ENCODE measurements around the gene ARL16. TPM values are rescaled to one million over a fixed set of nuclear protein-coding genes. Genes with fewer than 3 reads are reported as not detected.

ARL16 gene
- total RNA-seq, 1 experiment from 2014 or later, result 74.6 TPM

DNA sequence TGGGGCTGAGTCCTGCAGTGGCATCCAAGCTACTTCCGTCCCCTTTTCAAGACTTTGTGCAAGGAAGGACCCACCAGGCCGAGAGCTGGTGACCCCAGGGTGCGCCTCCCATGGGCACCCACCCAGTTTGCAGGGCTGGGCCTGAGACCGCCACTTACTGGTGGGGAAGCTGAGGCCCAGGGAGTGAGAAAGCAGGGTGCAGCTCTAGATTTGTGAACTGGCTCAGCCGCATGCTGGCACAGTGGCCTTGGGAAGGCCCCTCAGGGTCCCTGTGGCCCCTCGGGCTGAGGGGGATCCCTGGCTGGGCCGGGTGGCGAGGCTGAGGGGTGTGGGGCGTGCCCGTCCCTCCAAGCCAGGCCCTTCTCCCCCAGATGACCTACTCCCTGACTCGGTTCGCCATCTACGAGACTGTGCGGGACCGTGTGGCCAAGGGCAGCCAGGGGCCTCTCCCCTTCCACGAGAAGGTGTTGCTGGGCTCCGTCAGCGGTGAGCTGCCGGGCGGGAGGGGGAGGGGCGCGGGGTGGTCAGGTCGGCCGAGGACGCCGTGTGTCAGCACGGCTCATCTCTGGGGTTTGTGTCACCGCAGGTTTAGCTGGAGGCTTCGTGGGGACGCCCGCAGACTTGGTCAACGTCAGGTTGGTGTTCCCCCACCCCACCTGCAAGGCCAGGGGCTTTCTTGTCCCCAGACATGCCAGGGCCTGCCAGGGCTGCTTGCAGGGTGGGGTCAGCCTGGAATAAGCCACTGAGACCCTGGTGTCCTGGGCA lies 31.7 kb upstream of the ARL16 start:
- DNase-seq, result no peak

DNA sequence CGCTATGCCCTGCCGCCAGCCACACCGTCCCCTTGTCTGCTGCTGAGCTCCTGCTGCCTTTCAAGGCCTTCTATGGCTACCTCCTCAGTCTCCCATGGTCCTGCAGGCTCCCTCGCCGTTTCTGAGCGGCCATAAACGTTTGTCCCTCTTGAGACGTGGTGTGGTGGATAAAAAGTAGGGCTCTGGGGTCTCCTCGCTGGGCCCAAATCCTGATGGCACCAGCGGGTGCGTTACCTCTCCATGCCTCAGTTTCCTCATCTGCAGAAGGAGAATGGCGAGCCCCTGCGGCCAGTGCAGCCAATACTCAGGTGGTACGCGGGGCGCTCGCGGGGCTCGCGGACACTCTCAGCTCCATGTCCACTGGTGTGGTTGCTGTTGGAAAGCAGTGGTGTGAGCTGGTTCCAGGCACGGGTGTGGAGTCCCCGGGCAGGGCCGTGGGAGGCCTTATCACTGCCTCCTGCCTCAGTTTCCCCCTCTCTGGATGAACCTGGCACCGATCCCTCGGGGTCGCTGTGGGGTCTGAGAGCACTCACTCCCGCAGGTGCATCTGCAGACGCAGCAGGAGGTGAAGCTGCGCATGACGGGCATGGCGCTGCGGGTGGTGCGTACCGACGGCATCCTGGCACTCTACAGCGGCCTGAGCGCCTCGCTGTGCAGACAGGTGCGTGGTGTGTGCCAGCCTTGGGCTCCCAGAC lies 31.0 kb upstream of the ARL16 start:
- Histone ChIP-seq H3K4me3 (ENCODE audit: insufficient read depth, low read depth, low read length) (no peak overlapping the region), H3K36me3 (replicated peaks; ENCODE audit: control insufficient read depth, insufficient read depth, low read length) (peaks cover 1% of the 10 kb centered on the region)

More for the DNA sequence above, 31.7 kb upstream of the ARL16 start:
- H3K4me3 ChIP-seq (ENCODE audit: insufficient read depth, low read depth, low read length), result no peak overlapping the region
- H3K27me3 ChIP-seq (ENCODE audit: control insufficient read depth, insufficient read depth, low read length), result peaks cover 1% of the 10 kb centered on the region; the same call in 1 of the 2 replicates
- H3K36me3 ChIP-seq (replicated peaks; ENCODE audit: control insufficient read depth, insufficient read depth, low read length), result peaks cover 1% of the 10 kb centered on the region

DNA sequence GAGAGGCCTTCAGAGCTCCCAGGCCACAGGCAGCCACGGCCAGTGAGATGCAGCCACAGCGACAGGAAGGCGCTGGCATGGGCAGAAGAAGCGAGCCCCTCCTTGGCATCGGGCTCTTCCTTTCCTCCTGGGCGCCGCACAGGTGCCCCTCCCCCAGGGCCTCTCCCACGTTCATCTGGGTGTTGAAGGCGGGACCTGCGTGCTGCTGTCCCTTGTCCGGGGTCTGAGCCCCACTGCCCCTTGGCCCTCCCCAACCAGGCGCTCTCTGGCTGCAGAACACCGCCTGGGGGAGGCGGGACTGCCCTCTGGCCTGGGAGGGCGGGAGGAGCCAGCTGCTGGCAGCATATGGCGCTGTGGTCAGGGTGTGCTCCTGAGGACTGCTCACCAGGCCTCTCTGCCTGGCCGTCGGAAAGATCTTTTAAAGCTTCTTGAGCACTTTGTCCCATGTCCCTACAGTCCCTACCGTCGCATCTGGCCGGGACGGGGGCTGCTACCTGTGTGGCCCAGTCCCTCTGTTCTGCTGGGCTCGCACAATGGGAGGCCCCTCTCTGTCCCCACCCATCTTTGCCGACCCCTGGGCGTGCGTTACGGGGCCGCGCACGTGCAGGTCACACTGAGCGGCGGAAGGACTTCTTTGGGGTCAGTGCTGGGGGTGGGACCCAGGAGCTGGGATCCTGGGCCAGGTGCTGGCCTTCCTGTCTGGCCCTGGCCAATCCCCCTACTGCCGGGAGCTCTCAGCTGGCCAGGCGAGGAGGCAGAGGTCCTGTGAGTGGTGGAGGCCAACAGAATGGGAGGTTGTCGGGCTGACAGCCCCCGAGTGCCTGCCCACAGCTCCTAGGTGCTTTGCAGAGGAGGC lies 30.2 kb upstream of the ARL16 start:
- no peak for DNase-seq
- Histone ChIP-seq H3K4me3 (ENCODE audit: insufficient read depth, low read depth, low read length) (no peak overlapping the region; the same call in 1 of the 2 replicates), H3K36me3 (replicated peaks; ENCODE audit: control insufficient read depth, insufficient read depth, low read length) (peaks cover 1% of the 10 kb centered on the region), H3K27me3 (ENCODE audit: control insufficient read depth, insufficient read depth, low read length) (peaks cover 1% of the 10 kb centered on the region; the same call in 1 of the 2 replicates)

More for the DNA sequence above, 31.0 kb upstream of the ARL16 start:
- no peak for DNase-seq
- peaks cover 1% of the 10 kb centered on the region; the same call in 1 of the 2 replicates for H3K27me3 ChIP-seq (ENCODE audit: control insufficient read depth, insufficient read depth, low read length)

DNA sequence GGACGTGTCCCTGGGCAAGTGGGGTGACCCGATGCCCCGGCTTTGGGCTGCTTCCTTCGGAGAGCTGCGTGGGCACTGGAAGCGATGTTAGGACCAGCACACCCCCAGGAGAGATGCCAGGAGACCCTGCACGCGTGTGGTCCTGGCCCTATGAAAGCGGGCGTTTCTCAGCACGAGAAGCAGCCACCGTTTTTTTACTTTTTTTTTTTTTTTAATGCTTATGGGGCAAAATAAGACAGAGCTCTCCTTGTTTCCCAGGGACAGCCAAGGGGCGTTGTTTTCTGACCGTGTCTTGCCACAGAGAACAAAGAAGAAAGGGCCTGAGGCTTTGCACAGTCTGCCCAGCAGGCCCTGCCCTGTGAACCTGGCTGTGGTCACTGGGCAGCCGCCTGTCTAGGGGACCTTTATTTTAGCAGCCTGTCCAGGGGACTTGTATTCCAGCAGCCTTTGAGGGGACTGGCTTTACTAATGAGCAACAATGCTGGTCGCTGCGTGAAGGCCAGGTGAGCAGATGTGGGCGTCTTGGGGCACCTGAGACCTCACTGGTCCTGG lies 29.5 kb upstream of the ARL16 start:
- Histone ChIP-seq H3K4me3 (ENCODE audit: insufficient read depth, low read depth, low read length) (peak overlapping the region; percentile 88), H3K36me3 (replicated peaks; ENCODE audit: control insufficient read depth, insufficient read depth, low read length) (peaks cover 1% of the 10 kb centered on the region), H3K27me3 (ENCODE audit: control insufficient read depth, insufficient read depth, low read length) (peaks cover 1% of the 10 kb centered on the region; the same call in 1 of the 2 replicates)
- DNase-seq, result no peak

DNA sequence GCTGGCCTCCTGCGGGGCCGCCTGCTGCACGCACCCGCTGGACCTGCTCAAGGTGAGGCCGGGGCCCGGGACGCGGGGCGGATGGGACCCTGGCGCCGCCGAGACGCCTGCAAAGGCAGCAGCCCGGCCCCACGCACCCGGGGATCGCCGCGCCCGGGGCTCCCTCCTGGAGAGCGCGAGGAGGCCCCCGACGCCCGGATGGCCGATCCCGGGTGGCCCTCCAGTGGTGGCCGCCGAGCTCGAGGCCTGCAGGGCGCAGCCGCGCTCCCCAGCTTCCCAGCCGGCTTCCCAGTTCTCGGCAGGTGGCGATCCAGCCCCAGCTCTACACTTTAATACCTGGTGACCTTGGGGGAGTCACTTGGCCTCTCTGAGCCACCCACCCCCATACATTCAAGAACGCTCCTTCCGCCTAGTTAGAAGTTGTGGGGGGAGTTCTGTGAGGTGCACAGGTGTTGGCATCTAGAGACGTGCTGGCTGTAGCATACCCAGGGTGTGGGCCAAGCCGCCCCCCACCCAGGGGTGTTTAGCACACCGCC lies 28.9 kb upstream of the ARL16 start:
- Histone ChIP-seq H3K36me3 (replicated peaks; ENCODE audit: control insufficient read depth, insufficient read depth, low read length) (peaks cover 1% of the 10 kb centered on the region), H3K27me3 (ENCODE audit: control insufficient read depth, insufficient read depth, low read length) (peaks cover 1% of the 10 kb centered on the region; the same call in 1 of the 2 replicates), H3K4me3 (ENCODE audit: insufficient read depth, low read depth, low read length) (peak overlapping the region; percentile 88)
- peak; percentile 87 for DNase-seq

DNA sequence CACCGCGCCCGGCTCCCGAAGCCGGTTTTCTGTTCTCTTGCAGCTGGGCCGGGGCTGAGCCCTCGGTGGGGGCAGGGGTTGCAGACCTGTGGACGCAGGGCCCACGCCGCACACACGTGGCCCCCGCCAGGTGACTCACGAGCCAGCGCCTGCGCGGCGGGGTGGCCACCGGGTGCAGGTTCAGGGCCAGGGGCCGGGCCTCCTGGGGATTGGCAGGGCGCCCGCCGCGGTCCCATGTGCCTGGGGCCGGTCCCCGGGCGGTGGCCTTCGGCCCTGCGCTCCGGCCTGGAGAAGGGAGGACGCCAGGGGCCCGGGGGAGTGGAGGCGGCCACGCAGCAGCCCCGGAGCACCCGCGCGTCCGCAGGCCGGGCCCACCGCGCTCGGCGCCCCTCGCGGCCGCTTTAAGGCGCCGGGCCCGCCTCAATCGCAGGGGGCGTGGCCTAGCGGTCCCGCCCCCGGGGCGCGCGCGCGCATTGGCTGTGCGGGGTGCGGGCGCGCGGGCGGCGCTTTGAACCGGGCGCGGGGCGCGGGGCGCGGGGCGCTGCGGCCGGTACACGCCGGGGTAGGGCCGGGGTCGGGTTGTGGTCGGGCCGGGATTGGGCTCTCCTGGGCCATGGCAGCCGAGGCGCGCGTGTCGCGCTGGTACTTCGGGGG lies 28.3 kb upstream of the ARL16 start, which contains the start of gene SLC25A10:
SLC25A10 (plus strand) TSS at position 471 of the 654 bp plus-strand sequence; CDS start at position 614, 143 bp downstream.
- Histone ChIP-seq H3K36me3 (replicated peaks; ENCODE audit: control insufficient read depth, insufficient read depth, low read length) (no peaks in the 10 kb centered on the region; the same call in none of the 2 replicates), H3K4me3 (ENCODE audit: insufficient read depth, low read depth, low read length) (peak within 1 kb of the TSS; percentile 88), H3K27me3 (ENCODE audit: control insufficient read depth, insufficient read depth, low read length) (peaks cover 1% of the 10 kb centered on the region; the same call in 1 of the 2 replicates)
- DNase-seq, result peak; percentile 99

DNA sequence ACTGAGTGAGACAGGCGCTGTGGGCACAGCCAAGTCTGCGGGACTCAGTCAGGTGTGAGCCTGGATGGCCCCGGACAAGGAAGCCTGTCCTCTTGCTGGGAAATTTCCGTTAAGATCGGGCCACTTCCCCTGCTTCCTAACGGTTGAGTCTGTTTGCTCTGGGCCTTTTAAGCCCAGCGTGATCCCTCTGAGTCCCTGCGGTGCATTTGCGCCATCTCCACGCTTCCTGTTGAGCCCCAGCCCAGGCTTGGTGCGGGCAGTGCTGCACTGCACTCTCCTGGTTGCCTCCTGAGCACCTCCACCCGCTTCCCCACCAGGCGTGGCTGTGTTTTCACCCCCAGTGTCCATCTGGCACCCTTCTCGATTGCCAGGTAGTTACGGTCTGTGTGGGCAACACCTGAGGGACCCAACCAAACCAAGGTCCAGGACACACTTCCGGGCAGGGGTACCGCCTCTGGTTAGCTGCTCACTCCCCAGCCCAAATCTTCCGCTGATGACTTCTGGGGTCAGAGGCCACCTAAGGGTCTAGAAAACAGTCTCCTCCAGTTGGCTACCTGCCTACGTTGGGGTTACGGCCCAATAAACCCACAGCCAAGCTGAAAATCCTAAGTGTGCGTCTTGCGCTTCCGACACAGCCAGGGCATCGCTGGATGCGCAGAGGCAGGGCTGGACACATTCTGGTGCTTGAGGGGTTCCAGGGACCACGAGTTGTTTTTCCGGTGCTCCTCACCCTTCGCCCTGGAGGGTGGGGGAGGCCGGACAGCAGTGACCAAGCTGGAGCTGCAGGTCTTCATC lies 27.1 kb upstream of the ARL16 start:
- peak overlapping the region; percentile 47 for H3K4me3 ChIP-seq (ENCODE audit: insufficient read depth, low read depth, low read length)
- H3K27me3 ChIP-seq (ENCODE audit: control insufficient read depth, insufficient read depth, low read length), result peaks cover 1% of the 10 kb centered on the region; the same call in 1 of the 2 replicates
- DNase-seq, result no peak
- peaks cover under 1% of the 10 kb centered on the region for H3K36me3 ChIP-seq (replicated peaks; ENCODE audit: control insufficient read depth, insufficient read depth, low read length)

DNA sequence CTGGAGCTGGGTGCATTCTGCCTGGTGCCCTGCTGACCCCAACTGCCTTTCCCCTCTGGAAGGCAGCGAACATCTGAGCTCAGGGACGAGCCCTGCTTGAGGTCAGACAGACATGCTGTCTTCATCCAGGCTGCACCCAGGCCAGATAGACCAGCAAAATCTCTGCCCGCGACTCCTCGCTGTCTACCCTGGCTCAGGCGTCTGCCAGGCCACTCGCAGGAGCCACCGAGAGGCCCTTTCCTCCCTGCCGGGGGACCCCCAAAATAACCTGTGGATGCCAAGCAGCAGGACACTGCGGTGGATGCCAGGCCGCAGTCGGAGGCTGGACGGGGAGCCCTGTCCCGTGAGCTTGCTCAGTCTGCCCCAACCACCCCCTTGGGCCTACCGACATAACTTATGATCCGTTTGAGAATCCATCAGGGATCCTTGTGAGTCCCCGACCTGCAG lies 25.2 kb upstream of the ARL16 start:
- no peak for DNase-seq
- H3K36me3 ChIP-seq (replicated peaks; ENCODE audit: control insufficient read depth, insufficient read depth, low read length), result peaks cover 10% of the 10 kb centered on the region
- H3K27me3 ChIP-seq (ENCODE audit: control insufficient read depth, insufficient read depth, low read length), result peaks cover 1% of the 10 kb centered on the region; the same call in 1 of the 2 replicates
- no peak overlapping the region for H3K4me3 ChIP-seq (ENCODE audit: insufficient read depth, low read depth, low read length)

DNA sequence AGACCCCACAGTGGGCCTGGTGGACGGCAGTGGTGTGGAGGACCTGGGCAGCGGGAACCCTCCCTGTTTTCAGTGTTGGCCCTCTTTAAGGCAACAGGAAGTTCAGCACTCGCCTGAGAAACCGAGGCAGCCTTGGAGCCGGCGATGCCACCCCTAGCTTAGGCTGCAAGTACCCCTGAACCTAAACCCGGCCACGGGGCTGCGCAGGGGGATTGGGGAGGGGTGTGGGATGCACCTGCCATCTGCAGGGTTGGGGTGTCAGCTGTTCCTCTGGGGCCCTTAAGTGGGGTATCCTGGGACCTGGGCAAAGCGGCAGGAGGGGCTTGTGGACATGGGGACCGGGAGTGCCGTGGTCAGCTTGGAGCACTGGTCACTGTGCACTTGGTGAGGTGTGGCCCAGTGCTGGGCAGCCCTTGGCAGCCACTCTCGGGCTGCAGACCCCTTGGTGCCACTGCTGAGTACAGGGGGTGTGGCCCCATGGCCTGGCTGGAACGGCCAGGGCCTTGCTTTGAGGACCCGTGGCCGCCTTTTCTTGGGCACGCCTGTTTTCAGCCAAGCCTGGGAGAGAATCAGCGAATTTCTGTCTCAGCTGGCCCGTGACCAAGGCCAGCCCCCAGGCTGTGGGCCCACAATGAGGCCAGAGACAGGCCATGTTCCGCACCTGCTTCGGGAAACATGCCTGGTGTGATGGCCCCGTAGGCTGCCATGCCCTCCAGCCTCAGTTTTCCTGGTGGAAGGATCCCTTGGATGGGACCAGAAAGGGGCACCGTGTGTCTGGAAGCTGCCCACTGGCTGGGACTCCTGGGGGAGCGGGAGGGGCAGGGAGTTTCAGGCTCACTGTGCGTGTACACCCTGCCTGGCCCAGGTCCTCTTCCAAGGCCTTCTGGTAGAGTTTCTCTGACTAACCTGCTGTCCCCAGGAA lies 24.4 kb upstream of the ARL16 start:
- H3K36me3 ChIP-seq (replicated peaks; ENCODE audit: control insufficient read depth, insufficient read depth, low read length), result peaks cover 10% of the 10 kb centered on the region
- no peak for DNase-seq
- H3K27me3 ChIP-seq (ENCODE audit: control insufficient read depth, insufficient read depth, low read length), result peaks cover 1% of the 10 kb centered on the region; the same call in 1 of the 2 replicates
- no peak overlapping the region for H3K4me3 ChIP-seq (ENCODE audit: insufficient read depth, low read depth, low read length)

DNA sequence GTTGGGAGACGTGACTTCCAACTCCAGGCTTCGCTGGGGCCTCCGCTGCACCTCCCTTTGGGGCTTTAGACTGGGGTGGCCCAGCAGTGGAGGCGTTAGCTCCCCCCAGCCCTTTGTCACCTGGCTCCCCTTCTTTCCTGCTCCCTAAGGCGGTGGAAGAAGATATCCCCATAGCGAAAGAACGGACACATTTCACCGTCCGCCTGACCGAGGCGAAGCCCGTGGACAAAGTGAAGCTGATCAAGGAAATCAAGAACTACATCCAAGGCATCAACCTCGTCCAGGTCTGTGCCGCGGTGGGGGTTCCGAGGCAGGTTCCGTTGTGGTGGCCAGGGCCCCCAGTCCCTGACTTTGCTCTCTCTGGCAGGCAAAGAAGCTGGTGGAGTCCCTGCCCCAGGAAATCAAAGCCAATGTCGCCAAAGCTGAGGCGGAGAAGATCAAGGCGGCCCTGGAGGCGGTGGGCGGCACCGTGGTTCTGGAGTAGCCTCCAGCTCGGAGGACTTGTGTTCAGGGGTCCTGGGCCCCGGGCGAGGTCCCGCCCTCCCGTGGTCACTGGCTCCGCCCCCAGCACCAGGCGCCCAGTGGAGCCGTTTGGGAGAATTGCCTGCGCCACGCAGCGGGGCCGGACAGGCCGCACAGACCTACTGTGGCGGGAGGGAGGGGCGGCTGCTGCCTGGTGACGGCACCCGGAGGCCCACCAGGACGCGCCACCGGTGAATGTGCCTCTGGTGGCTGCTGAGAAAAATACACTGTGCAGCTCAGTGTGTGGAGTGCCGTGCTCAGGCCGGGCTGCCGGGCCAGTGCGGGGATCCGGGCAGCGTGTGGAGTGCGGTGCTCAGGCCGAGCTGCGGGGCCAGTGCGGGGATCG lies 23.4 kb upstream of the ARL16 start:
- peaks cover 1% of the 10 kb centered on the region; the same call in 1 of the 2 replicates for H3K27me3 ChIP-seq (ENCODE audit: control insufficient read depth, insufficient read depth, low read length)
- H3K36me3 ChIP-seq (replicated peaks; ENCODE audit: control insufficient read depth, insufficient read depth, low read length), result peaks cover 10% of the 10 kb centered on the region
- DNase-seq, result no peak
- H3K4me3 ChIP-seq (ENCODE audit: insufficient read depth, low read depth, low read length), result no peak overlapping the region

DNA sequence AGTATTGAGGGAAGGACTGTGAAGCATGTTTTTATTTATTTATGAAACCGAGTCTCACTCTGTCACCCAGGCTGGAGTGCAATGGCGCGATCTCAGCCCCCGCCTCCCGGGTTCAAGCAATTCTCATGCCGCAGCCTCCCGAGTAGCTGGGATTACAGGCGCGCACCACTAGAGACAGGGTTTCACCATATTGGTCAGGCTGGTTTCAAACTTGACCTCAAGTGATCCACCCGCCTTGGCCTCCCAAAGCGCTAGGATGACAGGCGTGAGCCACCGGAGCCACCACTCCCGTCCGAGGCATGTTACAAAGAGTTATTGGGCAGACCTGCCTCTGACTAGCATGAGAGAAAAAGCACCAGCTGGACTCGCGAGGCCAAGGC lies 22.6 kb upstream of the ARL16 start:
- DNase-seq, result no peak
- H3K4me3 ChIP-seq (ENCODE audit: insufficient read depth, low read depth, low read length), result no peak overlapping the region
- H3K27me3 ChIP-seq (ENCODE audit: control insufficient read depth, insufficient read depth, low read length), result peaks cover 1% of the 10 kb centered on the region; the same call in 1 of the 2 replicates
- H3K36me3 ChIP-seq (replicated peaks; ENCODE audit: control insufficient read depth, insufficient read depth, low read length), result peaks cover 13% of the 10 kb centered on the region
